ENCODE data around the gene HIP1.
"Not testable (repeated sequence)": the region's sequence is repeated elsewhere in the genome, so short reads cannot be mapped to it uniquely, and the experiment has no call there.

Gene HIP1

DNA sequence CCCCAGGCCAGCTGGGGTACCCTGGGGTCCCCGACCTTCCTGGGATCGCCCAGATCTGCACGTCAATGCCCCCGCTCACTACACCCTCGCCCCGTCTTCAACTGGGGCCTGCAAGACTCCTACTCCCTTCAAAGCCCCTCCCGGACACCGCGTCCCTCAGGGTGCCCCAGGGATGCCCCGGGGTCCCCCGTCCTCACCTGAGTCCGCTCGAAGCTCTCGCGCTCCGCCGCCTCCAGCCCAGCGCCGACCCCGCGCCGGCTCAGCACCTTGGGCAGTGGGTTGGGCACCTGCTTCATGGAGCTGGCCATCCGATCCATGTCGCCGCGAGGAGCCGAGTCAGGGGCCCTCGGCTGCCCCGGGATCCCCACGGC is at the start of gene HIP1:
Gene HIP1, minus strand, starts transcription at position 338 of the 371 bp plus-strand sequence. Its CDS starts 21 bp downstream, at position 317.
- DNase-seq (ENCODE audit: low read depth in 2 of 2) = no peak

DNA sequence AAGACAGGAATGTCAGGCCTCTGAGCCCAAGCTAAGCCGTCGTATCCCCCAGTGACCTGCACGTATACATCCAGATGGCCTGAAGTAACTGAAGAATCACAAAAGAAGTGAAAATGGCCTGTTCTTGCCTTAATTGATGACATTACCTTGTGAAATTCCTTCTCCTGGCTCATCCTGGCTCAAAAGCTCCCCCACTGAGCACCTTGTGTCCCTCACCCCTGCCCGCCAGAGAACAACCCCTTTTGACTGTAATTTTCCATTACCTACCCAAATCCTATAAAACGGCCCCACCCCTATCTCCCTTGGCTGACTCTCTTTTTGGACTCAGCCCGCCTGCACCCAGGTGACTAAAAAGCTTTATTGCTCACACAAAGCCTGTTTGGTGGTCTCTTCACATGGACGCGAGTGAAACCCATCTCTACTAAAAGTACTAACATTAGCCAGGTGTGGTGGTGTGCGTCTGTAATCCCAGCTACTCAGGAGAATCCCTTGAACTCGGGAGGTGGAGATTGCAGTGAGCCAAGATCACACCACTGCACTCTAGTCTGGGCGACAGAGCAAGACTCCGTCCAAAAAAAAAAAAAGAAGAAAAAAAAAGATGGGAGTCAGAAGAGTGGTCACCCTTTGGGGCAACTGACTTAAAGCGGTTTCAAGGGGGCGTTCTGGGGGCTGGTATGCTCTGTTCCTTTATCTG is 49.6 kb upstream of the HIP1 start:
- not testable (repeated sequence) for DNase-seq (ENCODE audit: low read depth in 2 of 2)

DNA sequence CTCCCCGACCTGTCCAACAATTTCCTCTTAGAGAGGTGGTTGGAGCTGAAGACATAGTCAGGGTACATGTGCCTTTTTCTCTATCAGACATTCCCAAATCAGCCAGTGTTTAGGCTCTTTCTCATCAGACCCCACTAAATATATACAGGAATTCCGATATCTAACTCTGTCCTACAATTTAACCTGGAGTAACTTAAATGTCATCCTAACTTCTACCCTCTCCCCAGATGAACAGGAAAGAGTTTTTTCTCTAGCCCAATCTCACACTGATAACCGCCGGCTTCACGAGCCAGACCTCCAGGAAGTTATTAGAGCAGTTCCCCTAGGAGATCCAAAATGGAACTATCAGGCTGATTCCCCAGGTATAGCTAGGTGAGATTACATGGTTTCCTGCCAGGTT is 44.3 kb upstream of the HIP1 start:
- not testable (repeated sequence) for DNase-seq (ENCODE audit: low read depth in 2 of 2)

DNA sequence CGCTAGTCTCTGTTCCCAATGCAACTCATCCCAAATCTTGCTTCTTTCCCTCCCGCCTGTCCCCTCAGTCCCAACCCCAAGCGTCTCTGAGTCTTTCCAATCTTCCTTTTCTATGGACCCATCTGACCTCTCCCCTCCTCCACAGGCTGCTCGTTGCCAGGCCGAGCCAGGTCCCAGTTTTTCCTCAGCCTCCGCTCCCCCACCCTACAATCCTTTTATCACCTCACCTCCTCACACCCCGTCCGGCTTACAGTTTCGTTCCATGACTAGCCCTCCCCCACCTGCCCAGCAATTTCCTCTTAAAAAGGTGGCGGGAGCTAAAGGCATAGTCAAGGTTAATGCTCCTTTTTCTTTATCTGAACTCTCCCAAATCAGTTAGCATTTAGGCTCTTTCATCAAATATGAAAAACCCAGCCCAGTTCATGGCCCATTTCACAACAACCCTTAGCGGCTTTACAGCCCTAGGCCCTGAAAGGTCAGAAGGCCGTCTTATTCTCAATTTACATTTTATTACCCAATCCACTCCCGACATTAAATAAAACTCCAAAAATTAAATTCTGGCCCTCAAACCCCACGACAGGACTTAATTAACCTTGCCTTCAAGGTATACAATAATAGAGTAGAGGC is 42.0 kb upstream of the HIP1 start:
- not testable (repeated sequence) for DNase-seq (ENCODE audit: low read depth in 2 of 2)

DNA sequence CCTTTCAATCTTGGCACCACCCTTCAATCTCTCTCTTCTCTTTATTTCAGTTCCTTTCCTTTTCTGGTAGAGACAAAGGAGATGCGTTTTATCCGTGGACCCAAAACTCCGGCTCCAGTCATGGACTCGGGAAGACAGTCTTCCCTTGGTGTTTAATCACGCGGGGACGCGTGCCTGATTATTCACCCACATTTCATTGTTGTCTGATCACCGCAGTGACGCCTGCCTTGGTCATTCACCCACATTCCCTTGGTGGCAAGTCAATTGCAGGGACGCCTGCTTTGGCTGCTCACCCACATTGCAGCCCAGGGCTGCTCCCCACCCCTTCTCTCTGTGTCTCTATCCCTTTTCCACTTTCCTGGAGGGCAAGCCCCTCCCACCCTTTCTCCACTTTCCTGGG is 40.8 kb upstream of the HIP1 start:
- DNase-seq (ENCODE audit: low read depth in 2 of 2) = not testable (repeated sequence)

DNA sequence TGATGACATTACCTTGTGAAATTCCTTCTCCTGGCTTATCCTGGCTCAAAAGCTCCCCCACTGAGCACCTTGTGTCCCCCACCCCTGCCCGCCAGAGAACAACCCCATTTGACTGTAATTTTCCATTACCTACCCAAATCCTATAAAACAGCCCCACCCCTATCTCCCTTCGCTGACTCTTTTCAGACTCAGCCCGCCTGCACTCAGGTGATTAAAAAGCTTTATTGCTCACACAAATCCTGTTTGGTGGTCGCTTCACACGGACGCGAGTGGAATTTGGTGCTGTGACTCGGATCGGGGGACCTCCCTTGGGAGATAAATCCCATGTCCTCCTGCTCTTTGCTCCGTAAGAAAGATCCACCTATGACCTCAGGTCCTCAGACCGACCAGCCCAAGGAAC is 40.3 kb upstream of the HIP1 start:
- not testable (repeated sequence) for DNase-seq (ENCODE audit: low read depth in 2 of 2)

DNA sequence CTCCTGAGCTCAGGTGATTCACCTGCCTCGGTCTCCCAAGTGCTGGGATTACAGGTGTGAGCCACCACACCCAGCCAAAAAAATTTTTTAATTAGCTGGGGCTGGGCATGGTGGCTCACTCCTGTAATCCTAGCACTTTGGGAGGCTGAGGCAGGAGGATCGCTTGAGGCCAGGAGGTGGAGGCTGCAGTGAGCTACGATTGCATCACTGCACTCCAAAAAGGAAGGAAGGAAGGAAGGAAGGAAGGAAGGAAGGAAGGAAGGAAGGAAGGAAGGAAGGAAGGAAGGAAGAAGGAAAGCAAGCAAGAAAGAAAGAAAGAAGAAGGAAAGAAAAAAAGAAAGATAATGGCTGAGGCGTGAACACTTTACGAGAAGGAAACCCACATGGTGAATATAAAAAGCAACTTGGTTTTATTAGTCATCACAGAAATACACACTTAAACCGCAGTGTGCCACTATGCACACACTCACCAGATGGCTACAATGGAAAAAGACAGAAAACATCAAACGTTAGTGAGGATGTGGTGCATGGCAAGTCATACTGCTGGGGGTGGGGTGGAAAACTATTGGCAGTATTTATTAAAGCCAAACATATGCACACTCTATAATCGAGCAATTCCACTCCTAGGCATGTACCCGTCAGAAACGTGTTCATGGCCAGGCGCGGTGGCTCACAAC is 37.7 kb upstream of the HIP1 start:
- peak; percentile 49 to 52 for DNase-seq (ENCODE audit: low read depth in 2 of 2)

DNA sequence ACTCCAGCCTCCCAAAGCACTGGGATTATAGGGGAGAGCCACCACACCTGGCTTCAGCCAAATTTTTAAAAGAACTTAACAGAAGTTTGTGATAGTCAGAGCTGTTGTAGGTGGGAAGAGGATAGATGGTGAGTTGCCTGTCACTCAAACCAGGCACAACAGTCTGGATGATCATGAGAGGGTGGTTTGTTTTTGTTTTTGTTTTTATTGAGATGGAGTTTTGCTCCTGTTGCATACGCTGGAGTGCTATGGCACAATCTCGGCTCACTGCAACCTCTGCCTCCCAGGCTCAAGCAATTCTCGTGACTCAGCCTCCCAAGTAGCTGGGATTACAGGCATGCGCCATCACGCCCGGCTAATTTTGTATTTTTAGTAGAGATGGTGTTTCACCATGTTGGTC is 35.2 kb upstream of the HIP1 start:
- DNase-seq (ENCODE audit: low read depth in 2 of 2) = not testable (repeated sequence)

DNA sequence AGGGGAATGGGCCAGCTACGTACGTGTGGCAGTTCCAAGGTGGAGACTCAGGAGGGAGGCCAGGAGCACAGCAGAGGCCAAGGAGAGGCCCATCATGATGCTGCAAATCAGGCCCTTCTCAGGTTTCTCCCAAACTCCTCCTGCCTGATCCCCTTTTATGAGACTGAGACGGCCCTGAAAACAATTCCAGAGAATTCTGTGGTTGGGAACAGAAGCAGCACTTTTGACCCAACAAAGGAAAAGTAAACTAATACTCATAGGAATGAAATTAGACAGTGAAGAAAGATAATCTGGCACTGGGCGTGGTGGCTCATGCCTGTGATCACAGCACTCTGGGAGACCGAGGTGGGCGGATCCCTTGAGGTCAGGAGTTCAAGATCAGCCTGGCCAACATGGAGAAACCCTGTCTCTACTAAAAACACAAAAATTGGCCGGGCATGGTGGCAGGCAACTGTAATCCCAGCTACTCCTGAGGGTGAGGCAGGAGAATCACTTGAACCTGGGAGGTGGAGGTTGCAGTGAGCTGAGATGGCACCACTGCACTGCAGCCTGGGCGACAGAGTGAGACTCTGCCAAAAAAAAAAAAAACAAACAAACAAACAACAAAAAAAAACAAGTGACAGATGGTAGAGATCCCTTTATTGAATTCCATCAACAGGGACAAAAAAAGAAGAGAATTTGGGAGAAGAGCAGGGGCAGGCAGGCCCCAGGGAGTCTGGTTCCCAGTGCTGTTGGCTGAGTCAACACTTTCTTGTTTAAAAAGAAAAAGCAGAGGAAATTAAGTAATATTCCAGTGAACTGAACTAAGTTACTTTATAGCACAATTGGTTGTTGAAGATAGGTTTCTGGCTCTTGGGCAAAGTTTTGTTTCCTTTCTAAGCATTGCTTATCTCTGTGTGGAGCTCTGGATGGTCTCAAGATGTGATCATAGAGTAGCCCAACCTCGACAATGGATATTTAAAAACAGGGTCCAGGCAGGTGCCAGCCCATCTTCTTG is 33.6 kb upstream of the HIP1 start, which contains the start of gene CCL26:
Gene CCL26, minus strand, starts transcription at position 131 of the 997 bp plus-strand sequence. Its CDS starts 35 bp downstream, at position 96.
- DNase-seq (ENCODE audit: low read depth in 2 of 2) = no peak

DNA sequence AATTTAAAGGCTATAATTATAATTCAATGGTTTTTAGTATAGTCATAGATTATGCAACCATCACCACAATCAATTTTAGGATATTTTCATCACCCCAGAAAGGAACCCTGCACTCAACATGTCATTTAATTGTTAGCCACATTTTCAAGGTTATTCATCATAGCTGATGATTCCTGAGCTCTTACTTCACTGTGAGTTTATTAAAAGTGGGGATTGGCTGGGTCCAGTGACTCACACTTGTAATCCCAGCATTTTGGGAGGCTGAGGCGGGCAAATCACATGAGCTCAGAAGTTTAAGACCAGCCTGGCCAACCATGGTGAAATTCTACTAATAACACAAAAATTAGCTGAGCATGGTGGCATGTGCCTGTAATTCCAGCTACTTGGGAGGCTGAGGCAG is 32.5 kb upstream of the HIP1 start:
- no peak for DNase-seq (ENCODE audit: low read depth in 2 of 2)

DNA sequence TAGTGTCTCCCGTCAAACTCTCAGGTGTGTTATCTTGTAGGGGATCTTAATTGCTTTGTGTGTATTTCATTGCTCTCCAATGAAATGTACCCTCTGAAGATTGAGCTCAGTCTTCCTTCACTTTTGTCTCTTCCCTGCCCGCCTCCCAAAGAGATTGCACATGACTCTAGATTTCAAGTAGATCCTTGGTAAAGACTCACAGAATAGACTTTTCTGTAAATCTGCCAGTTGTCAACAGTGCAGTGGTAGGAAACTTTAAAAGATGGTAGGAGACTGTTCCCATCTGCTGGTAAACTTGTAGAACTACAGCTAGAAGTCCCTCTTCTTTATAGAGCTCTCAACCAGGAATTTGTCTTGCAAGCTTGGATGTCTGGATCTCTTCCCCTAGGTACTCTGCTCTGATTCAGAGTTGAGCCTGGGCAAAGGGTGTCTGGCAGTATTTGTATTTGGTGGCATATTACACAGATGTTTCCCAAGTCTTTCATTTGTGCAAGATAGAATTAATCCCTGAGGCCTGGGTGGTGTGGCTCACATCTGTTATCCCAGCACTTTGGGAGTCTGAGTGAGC is 23.7 kb upstream of the HIP1 start:
- DNase-seq (ENCODE audit: low read depth in 2 of 2) = no peak

DNA sequence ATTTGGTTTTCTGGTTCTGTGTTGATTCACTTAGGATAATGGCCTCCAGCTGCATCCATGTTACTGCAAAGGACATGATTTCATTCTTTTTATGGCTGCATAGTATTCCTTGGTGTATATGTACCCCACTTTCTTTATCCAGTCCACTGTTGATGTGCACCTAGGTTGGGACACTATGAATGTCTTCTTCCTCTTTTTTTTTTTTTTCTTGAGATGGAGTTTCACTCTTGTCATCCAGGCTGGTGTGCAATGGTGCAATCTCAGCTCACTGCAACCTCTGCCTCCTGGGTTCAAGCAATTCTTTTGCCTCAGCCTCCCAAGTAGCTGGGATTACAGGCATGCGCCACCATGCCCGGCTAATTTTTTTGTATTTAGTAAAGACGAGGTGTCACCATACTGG is 23.1 kb upstream of the HIP1 start:
- DNase-seq (ENCODE audit: low read depth in 2 of 2) = not testable (repeated sequence)

DNA sequence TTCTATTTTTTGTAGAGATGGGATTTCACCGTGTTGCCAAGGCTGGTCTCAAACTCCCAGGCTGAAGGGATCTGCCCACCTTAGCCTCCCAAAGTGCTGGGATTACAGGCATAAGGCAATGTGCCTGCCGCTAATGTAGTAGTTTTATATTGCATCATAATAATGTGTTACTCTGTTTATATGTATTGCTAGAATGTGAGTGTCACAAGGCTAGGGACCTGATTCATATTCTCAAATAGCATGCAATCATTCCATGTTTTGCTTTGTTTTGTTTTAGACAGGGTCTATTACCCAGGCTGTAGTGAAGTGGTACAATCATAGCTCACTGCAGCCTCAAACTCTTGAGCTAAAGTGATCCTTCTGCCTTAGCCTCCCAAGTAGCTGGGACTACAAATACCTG is 19.8 kb upstream of the HIP1 start:
- DNase-seq (ENCODE audit: low read depth in 2 of 2) = no peak

DNA sequence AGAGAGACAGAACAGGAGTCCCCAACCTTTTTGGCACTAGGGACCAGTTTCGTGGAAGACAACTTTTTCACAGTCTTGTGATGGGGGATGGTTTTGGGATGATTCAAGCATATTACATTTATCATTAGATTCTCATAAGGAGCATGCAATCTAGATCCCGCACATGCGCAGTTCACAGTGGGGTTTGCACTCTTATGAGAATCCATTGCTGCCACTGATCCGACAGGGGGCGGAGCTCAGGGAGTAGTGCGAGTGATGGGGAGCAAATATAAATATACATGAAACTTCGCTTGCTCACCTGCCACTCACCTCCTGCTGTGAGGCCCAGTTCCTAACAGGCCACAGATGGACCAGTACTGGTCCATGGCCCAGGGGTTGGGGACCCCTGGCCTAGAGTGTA is 19.1 kb upstream of the HIP1 start:
- DNase-seq (ENCODE audit: low read depth in 2 of 2) = no peak

DNA sequence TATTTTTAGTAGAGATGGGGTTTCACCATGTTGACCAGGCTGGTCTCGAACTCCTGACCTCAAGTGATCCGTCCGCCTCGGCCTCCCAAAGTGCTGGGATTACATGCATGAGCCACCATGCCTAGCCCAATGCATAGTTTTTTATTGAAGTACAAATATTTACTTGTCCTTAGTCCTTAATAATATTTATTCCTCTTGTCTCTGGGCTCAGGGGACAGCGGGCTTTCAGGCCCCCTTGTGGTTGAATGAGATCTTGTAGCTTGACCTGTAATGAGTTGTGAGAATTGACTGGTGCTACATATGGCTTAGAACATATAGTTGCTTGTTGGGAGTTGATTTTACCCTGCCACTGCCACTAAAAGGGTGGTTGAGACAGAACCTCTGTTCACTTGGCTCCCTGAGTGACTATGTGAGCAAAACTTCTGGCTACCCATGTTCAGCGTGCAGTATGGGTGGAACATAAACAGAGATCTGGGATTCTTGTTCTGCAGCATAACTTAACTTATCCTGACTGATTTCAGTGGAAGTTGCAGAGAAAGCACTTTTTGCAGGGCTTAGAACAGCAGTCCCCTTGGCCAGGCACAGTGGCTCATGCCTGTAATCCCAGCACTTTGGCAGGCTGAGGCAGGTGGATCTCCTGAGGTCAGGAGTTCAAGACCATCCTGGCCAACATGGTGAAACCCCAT is 18.4 kb upstream of the HIP1 start:
- DNase-seq (ENCODE audit: low read depth in 2 of 2) = no peak

DNA sequence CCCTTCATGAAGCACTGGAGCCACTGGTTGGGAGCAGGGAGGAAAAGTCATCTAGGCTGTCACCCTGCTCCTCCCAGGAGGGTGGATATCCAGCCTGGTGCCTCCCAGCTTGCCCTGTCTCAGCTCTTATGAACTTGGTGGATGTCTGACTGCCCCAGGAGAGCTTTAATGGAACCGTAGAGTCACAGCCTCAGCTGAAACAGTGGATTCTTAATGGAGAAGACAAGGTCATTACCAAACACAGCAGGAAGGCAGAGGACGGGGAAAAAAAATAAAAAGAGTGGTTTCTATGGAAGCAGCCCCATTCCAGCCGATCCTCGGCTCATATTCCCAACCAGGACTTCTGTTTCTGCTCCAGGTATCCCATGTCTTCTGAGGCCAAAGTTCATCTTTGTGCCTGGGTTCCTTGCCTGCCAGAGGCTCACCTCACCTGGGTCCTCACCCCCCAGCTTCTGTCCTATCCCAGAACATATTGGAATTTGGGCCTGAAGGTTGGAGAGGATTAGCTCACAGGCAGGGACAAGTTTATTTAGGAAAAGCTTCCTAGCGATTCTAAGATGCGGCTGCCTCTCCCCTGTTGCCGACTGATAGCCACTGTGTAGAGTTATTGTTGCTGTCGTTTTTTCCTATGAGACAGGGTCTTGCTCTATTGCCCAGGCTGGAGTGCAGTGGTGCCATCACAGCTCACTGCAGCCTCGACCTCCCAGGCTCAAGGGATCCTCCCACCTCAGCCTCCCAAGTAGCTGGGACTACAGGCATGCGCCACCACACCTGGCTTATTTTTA is 17.7 kb upstream of the HIP1 start:
- DNase-seq (ENCODE audit: low read depth in 2 of 2) = no peak

DNA sequence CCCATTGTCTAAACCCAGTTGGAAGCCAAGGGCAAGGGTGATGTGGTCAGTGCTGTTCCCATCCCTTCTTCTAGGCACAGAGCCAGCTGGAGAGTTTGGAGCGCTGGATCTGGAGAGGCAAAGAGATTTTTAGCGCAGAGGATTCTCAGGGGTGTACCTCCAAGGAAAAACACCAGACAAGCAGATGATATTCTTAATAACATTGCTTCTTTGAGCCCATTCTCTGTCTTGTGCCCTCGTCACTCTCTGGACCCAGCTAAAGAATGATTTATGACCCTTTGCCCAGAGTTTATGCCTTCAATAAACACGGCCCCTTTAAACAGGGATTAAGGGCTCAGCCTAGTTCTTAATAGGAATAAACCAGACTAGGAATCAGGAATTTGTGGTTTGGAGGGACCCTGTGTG is 4.7 kb upstream of the HIP1 start:
- no peak for DNase-seq (ENCODE audit: low read depth in 2 of 2)

DNA sequence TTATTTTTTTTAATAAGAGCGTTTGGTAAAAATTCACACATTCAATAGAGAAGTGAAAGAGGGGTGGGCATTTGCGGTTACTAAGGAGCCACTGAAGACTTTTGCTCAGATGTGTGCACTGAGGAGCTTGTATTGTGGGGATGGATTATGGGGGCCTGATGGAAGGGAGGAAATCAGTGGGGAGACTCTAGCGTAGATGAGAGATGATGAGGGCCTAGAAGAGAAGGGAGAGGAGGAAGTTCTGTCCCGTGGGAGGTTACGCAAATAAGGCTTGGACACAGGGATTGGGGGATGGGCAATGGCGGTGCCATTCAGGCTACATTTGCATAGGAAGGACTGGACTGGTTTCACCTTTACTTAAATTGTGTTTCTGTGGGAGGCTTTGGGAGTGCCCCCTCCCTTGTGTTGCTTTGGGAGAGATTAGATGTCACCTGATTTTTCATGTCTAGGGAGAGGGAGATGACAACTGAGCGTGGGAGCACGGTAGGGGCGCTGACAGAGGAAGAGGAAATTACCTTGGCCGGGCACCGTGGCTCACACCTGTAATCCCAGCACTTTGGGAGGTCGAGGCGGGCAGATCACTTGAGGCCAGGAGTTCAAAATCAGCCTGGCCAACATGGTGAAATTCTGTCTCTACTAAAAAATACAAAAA is 2.2 kb upstream of the HIP1 start:
- DNase-seq (ENCODE audit: low read depth in 2 of 2) = no peak
